PC-9 (cell line): Measurements from ENCODE around the gene ACOXL.

ENCODE experiments used
- EZH2 ChIP-seq: fragments of 200-600 bp; sonication (generic); IDR thresholded peaks from 2 replicates; pipeline ENCODE4 v1.8.0; 2017; ENCODE audit warnings: antibody characterized with exemption, low read depth
- TF ChIP-seq, protein P1 (sequence below): fragments of 200-600 bp; sonication (generic); conservative IDR thresholded peaks from 2 replicates; pipeline ENCODE4 v1.6.1; 2017; ENCODE audit warnings: mixed run types, antibody characterized with exemption, mild to moderate bottlenecking, moderate library complexity

DNA sequence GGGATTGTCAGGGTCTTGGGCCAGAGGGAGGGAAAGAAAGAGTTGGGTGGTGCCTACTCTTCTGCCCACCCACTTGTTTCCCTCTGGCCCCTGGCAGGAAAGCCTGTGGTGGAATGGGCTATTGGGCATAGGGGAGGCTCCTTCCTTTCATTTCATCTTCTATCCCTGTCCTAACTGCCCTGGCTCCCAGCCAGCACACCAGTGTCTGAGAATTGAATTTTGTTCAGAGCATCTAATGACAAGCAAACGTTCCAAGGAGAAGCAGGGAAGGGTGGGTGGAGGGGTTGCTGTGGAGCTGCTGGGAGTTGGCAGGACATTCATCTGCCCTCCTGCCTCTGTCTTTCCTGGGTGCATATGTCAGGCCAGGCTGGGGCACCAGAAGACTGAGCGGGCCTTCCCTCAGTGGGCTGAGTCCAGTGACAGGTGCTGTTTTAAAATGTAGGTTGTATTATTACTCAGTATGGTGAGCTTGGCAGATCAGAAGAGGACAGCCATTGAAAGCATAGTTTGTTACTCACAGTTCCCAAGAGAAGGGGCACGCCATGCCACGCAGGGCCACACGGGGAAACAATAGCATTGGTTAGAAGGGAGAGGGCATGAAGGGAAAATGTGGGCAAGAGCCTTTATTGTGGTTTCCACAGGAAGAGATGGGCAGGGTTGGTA, 171.9 kb downstream of the ACOXL start:
- TF ChIP-seq EZH2, result no peak
- TF ChIP-seq, protein P1, sequence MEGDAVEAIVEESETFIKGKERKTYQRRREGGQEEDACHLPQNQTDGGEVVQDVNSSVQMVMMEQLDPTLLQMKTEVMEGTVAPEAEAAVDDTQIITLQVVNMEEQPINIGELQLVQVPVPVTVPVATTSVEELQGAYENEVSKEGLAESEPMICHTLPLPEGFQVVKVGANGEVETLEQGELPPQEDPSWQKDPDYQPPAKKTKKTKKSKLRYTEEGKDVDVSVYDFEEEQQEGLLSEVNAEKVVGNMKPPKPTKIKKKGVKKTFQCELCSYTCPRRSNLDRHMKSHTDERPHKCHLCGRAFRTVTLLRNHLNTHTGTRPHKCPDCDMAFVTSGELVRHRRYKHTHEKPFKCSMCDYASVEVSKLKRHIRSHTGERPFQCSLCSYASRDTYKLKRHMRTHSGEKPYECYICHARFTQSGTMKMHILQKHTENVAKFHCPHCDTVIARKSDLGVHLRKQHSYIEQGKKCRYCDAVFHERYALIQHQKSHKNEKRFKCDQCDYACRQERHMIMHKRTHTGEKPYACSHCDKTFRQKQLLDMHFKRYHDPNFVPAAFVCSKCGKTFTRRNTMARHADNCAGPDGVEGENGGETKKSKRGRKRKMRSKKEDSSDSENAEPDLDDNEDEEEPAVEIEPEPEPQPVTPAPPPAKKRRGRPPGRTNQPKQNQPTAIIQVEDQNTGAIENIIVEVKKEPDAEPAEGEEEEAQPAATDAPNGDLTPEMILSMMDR, result no peak
